GM23338 (cell line): ENCODE measurements around the gene DDX23. TPM values are rescaled to one million over a fixed set of nuclear protein-coding genes. Genes with fewer than 3 reads are reported as not detected.

Experiments
- ATAC-seq: fragments of 200-7000 bp; cut with Tn5 transposase; 3 replicates; pipeline ENCODE4 v1.9.1; 2020
- DNase-seq: peaks from one replicate; pipeline ENCODE4 v3.0.0-alpha.2; 2015; ENCODE audit warnings: low spot score
- H2AFZ ChIP-seq: fragments of 200-600 bp; sonication (generic); 2 replicates; pipeline ENCODE4 v1.8.0; 2016; ENCODE audit warnings: antibody characterized with exemption, mild to moderate bottlenecking, moderate library complexity
- H3F3A ChIP-seq: fragments of 200-600 bp; sonication (generic); replicated peaks from 2 replicates; pipeline ENCODE4 v1.8.0; 2017; ENCODE audit warnings: antibody characterized with exemption, mixed run types, low read depth
- H3K27ac ChIP-seq: fragments of 200-600 bp; sonication (generic); 2 replicates; pipeline ENCODE4 v1.6.1; 2016; ENCODE audit warnings: low read depth
- H3K27me3 ChIP-seq: fragments of 200-600 bp; sonication (generic); 2 replicates; pipeline ENCODE4 v1.8.0; 2016; ENCODE audit warnings: mild to moderate bottlenecking, mixed run types, moderate library complexity; ENCODE audit not compliant: insufficient read depth
- H3K36me3 ChIP-seq: fragments of 200-600 bp; sonication (generic); 2 replicates; pipeline ENCODE4 v1.8.0; 2016; ENCODE audit warnings: mild to moderate bottlenecking; ENCODE audit not compliant: insufficient read depth
- H3K4me1 ChIP-seq: fragments of 200-600 bp; sonication (generic); 2 replicates; pipeline ENCODE4 v1.8.0; 2016; ENCODE audit warnings: mild to moderate bottlenecking, moderate library complexity; ENCODE audit not compliant: insufficient read depth
- H3K4me2 ChIP-seq: fragments of 200-600 bp; sonication (generic); 2 replicates; pipeline ENCODE4 v1.7.1; 2017; ENCODE audit warnings: mixed run types
- H3K4me3 ChIP-seq: fragments of 200-600 bp; sonication (generic); 2 replicates; pipeline ENCODE4 v1.6.1; 2016; ENCODE audit warnings: mixed run types
- H3K79me2 ChIP-seq: fragments of 200-600 bp; sonication (generic); replicated peaks from 2 replicates; pipeline ENCODE4 v1.8.0; 2017; ENCODE audit warnings: mild to moderate bottlenecking; ENCODE audit not compliant: insufficient read depth
- H3K9me2 ChIP-seq: fragments of 200-600 bp; sonication (generic); 2 replicates; pipeline ENCODE4 v1.8.0; 2017; ENCODE audit not compliant: insufficient read depth
- H4K20me1 ChIP-seq: fragments of 200-600 bp; sonication (generic); replicated peaks from 2 replicates; pipeline ENCODE4 v1.8.0; 2017; ENCODE audit warnings: mild to moderate bottlenecking; ENCODE audit not compliant: insufficient read depth
- H3K27ac Mint-ChIP-seq: 2 replicates; pipeline ENCODE4 v1.8.0; 2020; ENCODE audit warnings: inconsistent platforms, mild to moderate bottlenecking, moderate library complexity, mixed read lengths
- H3K27me3 Mint-ChIP-seq: 3 replicates; pipeline ENCODE4 v1.8.0; 2022; ENCODE audit warnings: low read depth, mild to moderate bottlenecking, moderate library complexity, mixed read lengths, inconsistent platforms; ENCODE audit not compliant: insufficient read depth, poor library complexity
- H3K36me3 Mint-ChIP-seq: 3 replicates; pipeline ENCODE4 v1.8.0; 2021; ENCODE audit warnings: low read depth, mild to moderate bottlenecking, inconsistent platforms, moderate library complexity, mixed read lengths
- H3K4me1 Mint-ChIP-seq: 3 replicates; pipeline ENCODE4 v1.8.0; 2020; ENCODE audit warnings: mild to moderate bottlenecking, inconsistent platforms, mixed read lengths
- H3K4me3 Mint-ChIP-seq: 3 replicates; pipeline ENCODE4 v1.8.0; 2021; ENCODE audit warnings: moderate library complexity, mild to moderate bottlenecking, inconsistent platforms, mixed read lengths
- H3K9me3 Mint-ChIP-seq: 3 replicates; pipeline ENCODE4 v1.8.0; 2020; ENCODE audit warnings: moderate library complexity, mild to moderate bottlenecking, inconsistent platforms, mixed read lengths
- EZH2 ChIP-seq: fragments of 200-600 bp; sonication (generic); IDR thresholded peaks from one replicate; pipeline ENCODE4 v1.8.0; 2017; ENCODE audit warnings: antibody characterized with exemption, mild to moderate bottlenecking, low read depth; ENCODE audit not compliant: unreplicated experiment
- JUNB ChIP-seq: IDR thresholded peaks from one replicate; pipeline ENCODE4 v1.6.1; 2016; ENCODE audit warnings: antibody characterized with exemption; ENCODE audit not compliant: unreplicated experiment
- NANOG ChIP-seq: IDR thresholded peaks from 2 replicates; pipeline ENCODE4 v1.6.1; 2016; ENCODE audit warnings: antibody characterized with exemption, borderline replicate concordance
- POLR2AphosphoS5 ChIP-seq: IDR thresholded peaks from 2 replicates; pipeline ENCODE4 v1.6.1; 2016; ENCODE audit warnings: antibody characterized with exemption, low read depth
- polyA plus RNA-seq: library from polyadenylated mRNA; unstranded; fragments of >200 nt; fragmentation: Nextera tagmentation; extraction: Ambion mirVana; gene quantifications from 2 replicates; pipeline ENCODE4 v1.2.1, GENCODE V29; 2016
- total RNA-seq: library from RNA; depleted of rRNA; stranded (reverse); fragments of >200 nt; shearing (Covaris generic); gene quantifications from 2 replicates; pipeline ENCODE4 v1.2.3, GENCODE V29; 2014
- TF ChIP-seq, protein P1 (sequence below): IDR thresholded peaks from one replicate; pipeline ENCODE4 v1.6.1; 2018; ENCODE audit warnings: antibody characterized with exemption; ENCODE audit not compliant: unreplicated experiment
- TF ChIP-seq, protein P2 (sequence below), 2 experiments: fragments of 200-600 bp in 1 of 2; sonication (generic) in 1 of 2; conservative IDR thresholded peaks; 2 replicates each; pipeline versions ENCODE4 v1.5.1 to v1.6.1; 2016 to 2017; ENCODE audit warnings: antibody characterized with exemption in 2 of 2, low read depth in 2 of 2, mild to moderate bottlenecking in 2 of 2, moderate library complexity in 1 of 2
- TF ChIP-seq, protein P3 (sequence below): IDR thresholded peaks from 2 replicates; pipeline ENCODE4 v1.6.1; 2016; ENCODE audit warnings: antibody characterized with exemption

Gene DDX23
- total and polyA plus RNA-seq, 2 experiments from 2014 or later: 31.7 to 78.5 TPM

DNA sequence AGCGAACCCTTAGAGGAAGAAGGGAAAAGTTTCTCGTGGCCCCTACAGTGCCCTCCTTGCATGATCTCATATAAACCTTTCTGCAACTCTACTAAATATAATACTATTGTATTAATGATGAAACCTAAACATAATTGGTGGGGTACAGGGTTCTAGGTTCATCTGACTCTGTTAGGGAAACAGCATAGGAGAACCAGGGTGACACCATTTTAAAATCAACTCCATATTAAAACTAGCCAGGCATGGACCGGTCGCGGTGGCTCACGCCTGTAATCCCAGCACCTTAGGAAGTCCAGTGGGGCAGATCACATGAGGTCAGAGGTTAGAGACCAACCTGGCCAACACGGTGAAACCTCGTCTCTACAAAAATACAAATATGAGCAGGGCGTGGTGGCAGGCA, 28.7 kb upstream of the DDX23 start:
- Histone ChIP-seq H3K27ac (no peak overlapping the region), H3K4me3 (no peak overlapping the region), H3K4me2 (no peak overlapping the region), H3K27me3 (no peaks in the 10 kb centered on the region), H2AFZ (no peak overlapping the region), H3K4me1 (peaks cover 29% of the 10 kb centered on the region), H3K36me3 (no peaks in the 10 kb centered on the region), H3K79me2 (no peaks in the 10 kb centered on the region), H4K20me1 (no peaks in the 10 kb centered on the region), H3F3A (peaks cover 10% of the 10 kb centered on the region; the same call in 1 of the 2 replicates), H3K9me2 (no peaks in the 10 kb centered on the region)
- Mint-ChIP-seq H3K27ac (no peak overlapping the region), H3K9me3 (no peaks in the 10 kb centered on the region), H3K36me3 (no peaks in the 10 kb centered on the region), H3K4me1 (peaks cover 32% of the 10 kb centered on the region), H3K4me3 (no peak overlapping the region), H3K27me3 (peaks cover 18% of the 10 kb centered on the region)
- no peak for DNase-seq
- ATAC-seq: no peak
- TF ChIP-seq JUNB: no peak
- TF ChIP-seq, protein P1, sequence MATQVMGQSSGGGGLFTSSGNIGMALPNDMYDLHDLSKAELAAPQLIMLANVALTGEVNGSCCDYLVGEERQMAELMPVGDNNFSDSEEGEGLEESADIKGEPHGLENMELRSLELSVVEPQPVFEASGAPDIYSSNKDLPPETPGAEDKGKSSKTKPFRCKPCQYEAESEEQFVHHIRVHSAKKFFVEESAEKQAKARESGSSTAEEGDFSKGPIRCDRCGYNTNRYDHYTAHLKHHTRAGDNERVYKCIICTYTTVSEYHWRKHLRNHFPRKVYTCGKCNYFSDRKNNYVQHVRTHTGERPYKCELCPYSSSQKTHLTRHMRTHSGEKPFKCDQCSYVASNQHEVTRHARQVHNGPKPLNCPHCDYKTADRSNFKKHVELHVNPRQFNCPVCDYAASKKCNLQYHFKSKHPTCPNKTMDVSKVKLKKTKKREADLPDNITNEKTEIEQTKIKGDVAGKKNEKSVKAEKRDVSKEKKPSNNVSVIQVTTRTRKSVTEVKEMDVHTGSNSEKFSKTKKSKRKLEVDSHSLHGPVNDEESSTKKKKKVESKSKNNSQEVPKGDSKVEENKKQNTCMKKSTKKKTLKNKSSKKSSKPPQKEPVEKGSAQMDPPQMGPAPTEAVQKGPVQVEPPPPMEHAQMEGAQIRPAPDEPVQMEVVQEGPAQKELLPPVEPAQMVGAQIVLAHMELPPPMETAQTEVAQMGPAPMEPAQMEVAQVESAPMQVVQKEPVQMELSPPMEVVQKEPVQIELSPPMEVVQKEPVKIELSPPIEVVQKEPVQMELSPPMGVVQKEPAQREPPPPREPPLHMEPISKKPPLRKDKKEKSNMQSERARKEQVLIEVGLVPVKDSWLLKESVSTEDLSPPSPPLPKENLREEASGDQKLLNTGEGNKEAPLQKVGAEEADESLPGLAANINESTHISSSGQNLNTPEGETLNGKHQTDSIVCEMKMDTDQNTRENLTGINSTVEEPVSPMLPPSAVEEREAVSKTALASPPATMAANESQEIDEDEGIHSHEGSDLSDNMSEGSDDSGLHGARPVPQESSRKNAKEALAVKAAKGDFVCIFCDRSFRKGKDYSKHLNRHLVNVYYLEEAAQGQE: no peak

DNA sequence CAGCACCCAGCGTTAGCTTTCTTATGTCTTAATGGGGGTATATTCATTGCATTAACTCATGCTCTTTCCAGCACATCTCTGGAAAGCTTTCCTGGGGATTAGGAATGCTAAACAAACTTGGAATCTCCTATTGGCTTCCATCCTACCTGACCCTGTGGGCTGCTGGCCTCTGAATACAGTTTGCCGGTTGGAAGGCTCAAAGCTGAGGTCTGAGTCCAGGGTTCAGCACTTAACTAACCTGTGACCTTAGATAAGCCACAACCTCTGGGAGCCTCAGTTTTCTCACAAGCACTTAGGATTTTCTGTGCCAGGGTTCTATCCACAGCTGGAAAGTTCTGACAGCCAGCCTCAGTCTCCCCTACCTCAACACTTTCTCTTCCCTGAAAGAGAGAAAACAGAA, 26.6 kb upstream of the DDX23 start:
- ATAC-seq (no peak), DNase-seq (no peak)
- Mint-ChIP-seq H3K9me3 (no peaks in the 10 kb centered on the region), H3K4me1 (peaks cover 22% of the 10 kb centered on the region), H3K27ac (no peak overlapping the region), H3K36me3 (no peaks in the 10 kb centered on the region), H3K27me3 (peaks cover 13% of the 10 kb centered on the region), H3K4me3 (no peak overlapping the region)
- Histone ChIP-seq H3K4me1 (peaks cover 18% of the 10 kb centered on the region), H3K9me2 (no peaks in the 10 kb centered on the region), H2AFZ (no peak overlapping the region), H3F3A (no peaks in the 10 kb centered on the region; the same call in 1 of the 2 replicates), H3K4me2 (no peak overlapping the region), H3K27me3 (no peaks in the 10 kb centered on the region), H4K20me1 (no peaks in the 10 kb centered on the region), H3K79me2 (no peaks in the 10 kb centered on the region), H3K27ac (no peak overlapping the region), H3K4me3 (no peak overlapping the region), H3K36me3 (no peaks in the 10 kb centered on the region)
- TF ChIP-seq, protein P2, sequence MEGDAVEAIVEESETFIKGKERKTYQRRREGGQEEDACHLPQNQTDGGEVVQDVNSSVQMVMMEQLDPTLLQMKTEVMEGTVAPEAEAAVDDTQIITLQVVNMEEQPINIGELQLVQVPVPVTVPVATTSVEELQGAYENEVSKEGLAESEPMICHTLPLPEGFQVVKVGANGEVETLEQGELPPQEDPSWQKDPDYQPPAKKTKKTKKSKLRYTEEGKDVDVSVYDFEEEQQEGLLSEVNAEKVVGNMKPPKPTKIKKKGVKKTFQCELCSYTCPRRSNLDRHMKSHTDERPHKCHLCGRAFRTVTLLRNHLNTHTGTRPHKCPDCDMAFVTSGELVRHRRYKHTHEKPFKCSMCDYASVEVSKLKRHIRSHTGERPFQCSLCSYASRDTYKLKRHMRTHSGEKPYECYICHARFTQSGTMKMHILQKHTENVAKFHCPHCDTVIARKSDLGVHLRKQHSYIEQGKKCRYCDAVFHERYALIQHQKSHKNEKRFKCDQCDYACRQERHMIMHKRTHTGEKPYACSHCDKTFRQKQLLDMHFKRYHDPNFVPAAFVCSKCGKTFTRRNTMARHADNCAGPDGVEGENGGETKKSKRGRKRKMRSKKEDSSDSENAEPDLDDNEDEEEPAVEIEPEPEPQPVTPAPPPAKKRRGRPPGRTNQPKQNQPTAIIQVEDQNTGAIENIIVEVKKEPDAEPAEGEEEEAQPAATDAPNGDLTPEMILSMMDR (conservative IDR thresholded peaks at IDR 0.05; ENCODE audit: low read depth in 2 of 2): no peak
- no peak for TF ChIP-seq NANOG
- TF ChIP-seq POLR2AphosphoS5: no peak
- no peak for TF ChIP-seq EZH2
- TF ChIP-seq, protein P3, sequence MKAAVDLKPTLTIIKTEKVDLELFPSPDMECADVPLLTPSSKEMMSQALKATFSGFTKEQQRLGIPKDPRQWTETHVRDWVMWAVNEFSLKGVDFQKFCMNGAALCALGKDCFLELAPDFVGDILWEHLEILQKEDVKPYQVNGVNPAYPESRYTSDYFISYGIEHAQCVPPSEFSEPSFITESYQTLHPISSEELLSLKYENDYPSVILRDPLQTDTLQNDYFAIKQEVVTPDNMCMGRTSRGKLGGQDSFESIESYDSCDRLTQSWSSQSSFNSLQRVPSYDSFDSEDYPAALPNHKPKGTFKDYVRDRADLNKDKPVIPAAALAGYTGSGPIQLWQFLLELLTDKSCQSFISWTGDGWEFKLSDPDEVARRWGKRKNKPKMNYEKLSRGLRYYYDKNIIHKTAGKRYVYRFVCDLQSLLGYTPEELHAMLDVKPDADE: no peak
